ENCODE data around the gene GLMP. TPM values are rescaled to one million over a fixed set of nuclear protein-coding genes. Genes with fewer than 3 reads are reported as not detected.
"Not testable (repeated sequence)": the region's sequence is repeated elsewhere in the genome, so short reads cannot be mapped to it uniquely, and the experiment has no call there.

Gene GLMP
- polyA plus RNA-seq, 1 donor: 170 TPM

GRCh38 chr1:156323179-156323578, 27.7 kb upstream of the GLMP start:
- not testable (repeated sequence) for H3K9me3 ChIP-seq (ENCODE audit: control insufficient read depth, low read depth, low read length); H3K4me1 ChIP-seq (ENCODE audit: control insufficient read depth, insufficient read depth, low read length); H3K27ac ChIP-seq (ENCODE audit: low read length); H3K4me3 ChIP-seq (ENCODE audit: low read length); H3K27me3 ChIP-seq (ENCODE audit: control insufficient read depth, insufficient read depth, low read length); DNase-seq
- peaks cover 66% of the 10 kb centered on the region for H3K36me3 ChIP-seq (ENCODE audit: control insufficient read depth, insufficient read depth, low read length)
- no CpG with 5 or more reads among the region's 9 CpGs for WGBS (ENCODE audit: insufficient coverage, low lambda C conversion rate)

- DNase-seq: no peak
- Histone ChIP-seq H3K36me3 (ENCODE audit: control insufficient read depth, insufficient read depth, low read length) (peaks cover 86% of the 10 kb centered on the region), H3K27ac (ENCODE audit: low read length) (no peak overlapping the region), H3K4me1 (ENCODE audit: control insufficient read depth, insufficient read depth, low read length) (no peaks in the 10 kb centered on the region), H3K4me3 (ENCODE audit: low read length) (no peak overlapping the region), H3K27me3 (ENCODE audit: control insufficient read depth, insufficient read depth, low read length) (no peaks in the 10 kb centered on the region), H3K9me3 (ENCODE audit: control insufficient read depth, low read depth, low read length) (no peaks in the 10 kb centered on the region)
- 100% methylated on average over 1 of the region's 3 CpGs for WGBS (ENCODE audit: insufficient coverage, low lambda C conversion rate)
Measured at GRCh38 chr1:156320560-156320959, 25.1 kb upstream of the GLMP start.

- Histone ChIP-seq H3K9me3 (ENCODE audit: control insufficient read depth, low read depth, low read length) (no peaks in the 10 kb centered on the region), H3K36me3 (ENCODE audit: control insufficient read depth, insufficient read depth, low read length) (peaks cover 83% of the 10 kb centered on the region), H3K4me1 (ENCODE audit: control insufficient read depth, insufficient read depth, low read length) (no peaks in the 10 kb centered on the region), H3K4me3 (ENCODE audit: low read length) (no peak overlapping the region), H3K27ac (ENCODE audit: low read length) (no peak overlapping the region), H3K27me3 (ENCODE audit: control insufficient read depth, insufficient read depth, low read length) (no peaks in the 10 kb centered on the region)
- WGBS (ENCODE audit: insufficient coverage, low lambda C conversion rate): no CpG with 5 or more reads among the region's 1 CpG
- DNase-seq: no peak
Measured at GRCh38 chr1:156319664-156320063, 24.2 kb upstream of the GLMP start.

GRCh38 chr1:156316909-156317308, 21.4 kb upstream of the GLMP start:
- no peaks in the 10 kb centered on the region for H3K9me3 ChIP-seq (ENCODE audit: control insufficient read depth, low read depth, low read length)
- H3K27me3 ChIP-seq (ENCODE audit: control insufficient read depth, insufficient read depth, low read length): no peaks in the 10 kb centered on the region
- H3K4me1 ChIP-seq (ENCODE audit: control insufficient read depth, insufficient read depth, low read length): no peaks in the 10 kb centered on the region
- no peak overlapping the region for H3K27ac ChIP-seq (ENCODE audit: low read length)
- DNase-seq: no peak
- WGBS (ENCODE audit: insufficient coverage, low lambda C conversion rate): no CpG with 5 or more reads among the region's 7 CpGs
- peaks cover 86% of the 10 kb centered on the region for H3K36me3 ChIP-seq (ENCODE audit: control insufficient read depth, insufficient read depth, low read length)
- no peak overlapping the region for H3K4me3 ChIP-seq (ENCODE audit: low read length)

GRCh38 chr1:156310962-156311361, 15.5 kb upstream of the GLMP start:
- no CpG with 5 or more reads among the region's 6 CpGs for WGBS (ENCODE audit: insufficient coverage, low lambda C conversion rate)
- Histone ChIP-seq H3K27me3 (ENCODE audit: control insufficient read depth, insufficient read depth, low read length) (no peaks in the 10 kb centered on the region), H3K27ac (ENCODE audit: low read length) (no peak overlapping the region), H3K36me3 (ENCODE audit: control insufficient read depth, insufficient read depth, low read length) (peaks cover 74% of the 10 kb centered on the region), H3K4me1 (ENCODE audit: control insufficient read depth, insufficient read depth, low read length) (no peaks in the 10 kb centered on the region), H3K4me3 (ENCODE audit: low read length) (no peak overlapping the region), H3K9me3 (ENCODE audit: control insufficient read depth, low read depth, low read length) (no peaks in the 10 kb centered on the region)
- DNase-seq: no peak

GRCh38 chr1:156308078-156308477, 12.6 kb upstream of the GLMP start:
- no peaks in the 10 kb centered on the region for H3K27me3 ChIP-seq (ENCODE audit: control insufficient read depth, insufficient read depth, low read length)
- H3K27ac ChIP-seq (ENCODE audit: low read length): no peak overlapping the region
- DNase-seq: no peak
- H3K36me3 ChIP-seq (ENCODE audit: control insufficient read depth, insufficient read depth, low read length): peaks cover 57% of the 10 kb centered on the region
- H3K9me3 ChIP-seq (ENCODE audit: control insufficient read depth, low read depth, low read length): no peaks in the 10 kb centered on the region
- no peak overlapping the region for H3K4me3 ChIP-seq (ENCODE audit: low read length)
- no peaks in the 10 kb centered on the region for H3K4me1 ChIP-seq (ENCODE audit: control insufficient read depth, insufficient read depth, low read length)

GRCh38 chr1:156305215-156305614, 9.7 kb upstream of the GLMP start:
- Histone ChIP-seq H3K27me3 (ENCODE audit: control insufficient read depth, insufficient read depth, low read length) (no peaks in the 10 kb centered on the region), H3K4me3 (ENCODE audit: low read length) (no peak overlapping the region), H3K27ac (ENCODE audit: low read length) (no peak overlapping the region), H3K9me3 (ENCODE audit: control insufficient read depth, low read depth, low read length) (no peaks in the 10 kb centered on the region), H3K4me1 (ENCODE audit: control insufficient read depth, insufficient read depth, low read length) (no peaks in the 10 kb centered on the region), H3K36me3 (ENCODE audit: control insufficient read depth, insufficient read depth, low read length) (peaks cover 31% of the 10 kb centered on the region)
- WGBS (ENCODE audit: insufficient coverage, low lambda C conversion rate): no CpG with 5 or more reads among the region's 2 CpGs
- no peak for DNase-seq

GRCh38 chr1:156303241-156303640, 7.8 kb upstream of the GLMP start:
- Histone ChIP-seq H3K27me3 (ENCODE audit: control insufficient read depth, insufficient read depth, low read length) (no peaks in the 10 kb centered on the region), H3K4me1 (ENCODE audit: control insufficient read depth, insufficient read depth, low read length) (no peaks in the 10 kb centered on the region), H3K9me3 (ENCODE audit: control insufficient read depth, low read depth, low read length) (no peaks in the 10 kb centered on the region), H3K4me3 (ENCODE audit: low read length) (no peak overlapping the region), H3K27ac (ENCODE audit: low read length) (no peak overlapping the region), H3K36me3 (ENCODE audit: control insufficient read depth, insufficient read depth, low read length) (peaks cover 14% of the 10 kb centered on the region)
- no CpG with 5 or more reads among the region's 4 CpGs for WGBS (ENCODE audit: insufficient coverage, low lambda C conversion rate)
- no peak for DNase-seq

GRCh38 chr1:156298852-156299357, 3.4 kb upstream of the GLMP start, which contains the start of gene VHLL:
TSS of gene VHLL (minus strand) at chr1:156299307. CDS start at chr1:156299189, 118 bp downstream.
- no peak for DNase-seq
- no peaks in the 10 kb centered on the region for H3K9me3 ChIP-seq (ENCODE audit: control insufficient read depth, low read depth, low read length)
- no peak within 1 kb of the TSS for H3K27ac ChIP-seq (ENCODE audit: low read length)
- no peaks in the 10 kb centered on the region for H3K27me3 ChIP-seq (ENCODE audit: control insufficient read depth, insufficient read depth, low read length)
- H3K4me1 ChIP-seq (ENCODE audit: control insufficient read depth, insufficient read depth, low read length): peaks cover 4% of the 10 kb centered on the region
- no CpG with 5 or more reads among the region's 19 CpGs for WGBS (ENCODE audit: insufficient coverage, low lambda C conversion rate)
- H3K36me3 ChIP-seq (ENCODE audit: control insufficient read depth, insufficient read depth, low read length): peaks cover 4% of the 10 kb centered on the region
- H3K4me3 ChIP-seq (ENCODE audit: low read length): no peak within 1 kb of the TSS

GRCh38 chr1:156293895-156294294, 1.6 kb downstream of the GLMP start:
- WGBS (ENCODE audit: insufficient coverage, low lambda C conversion rate): 80% methylated on average over 1 of the region's 9 CpGs
- Histone ChIP-seq H3K36me3 (ENCODE audit: control insufficient read depth, insufficient read depth, low read length) (peaks cover 19% of the 10 kb centered on the region), H3K9me3 (ENCODE audit: control insufficient read depth, low read depth, low read length) (no peaks in the 10 kb centered on the region), H3K4me1 (ENCODE audit: control insufficient read depth, insufficient read depth, low read length) (peaks cover 23% of the 10 kb centered on the region), H3K27ac (ENCODE audit: low read length) (no peak overlapping the region), H3K27me3 (ENCODE audit: control insufficient read depth, insufficient read depth, low read length) (no peaks in the 10 kb centered on the region), H3K4me3 (ENCODE audit: low read length) (no peak overlapping the region)
- no peak for DNase-seq

GRCh38 chr1:156293098-156293434, 2.4 kb downstream of the GLMP start:
- no CpG with 5 or more reads among the region's 8 CpGs for WGBS (ENCODE audit: insufficient coverage, low lambda C conversion rate)
- H3K27ac ChIP-seq (ENCODE audit: low read length): no peak overlapping the region

More at GRCh38 chr1:156293098-156293434, 2.4 kb downstream of the GLMP start:
- no peaks in the 10 kb centered on the region for H3K9me3 ChIP-seq (ENCODE audit: control insufficient read depth, low read depth, low read length)
- H3K36me3 ChIP-seq (ENCODE audit: control insufficient read depth, insufficient read depth, low read length): peaks cover 23% of the 10 kb centered on the region
- H3K4me3 ChIP-seq (ENCODE audit: low read length): no peak overlapping the region
- H3K27me3 ChIP-seq (ENCODE audit: control insufficient read depth, insufficient read depth, low read length): no peaks in the 10 kb centered on the region
- DNase-seq: no peak
- H3K4me1 ChIP-seq (ENCODE audit: control insufficient read depth, insufficient read depth, low read length): peaks cover 23% of the 10 kb centered on the region
